Endometrium (tissue), 2 donors: ENCODE measurements around the gene RPRD2.

Source experiments
- FAIRE-seq: peaks from 2 replicates; lab custom pipeline; 2012; peaks lifted over from hg19 to GRCh38; lab: Jason Lieb, UNC
- donor health status: control.
- donor health status: control.

Gene RPRD2

GRCh38 chr1:150472601-150473200, 108.8 kb downstream of the RPRD2 start:
- no peak for FAIRE-seq

DNA sequence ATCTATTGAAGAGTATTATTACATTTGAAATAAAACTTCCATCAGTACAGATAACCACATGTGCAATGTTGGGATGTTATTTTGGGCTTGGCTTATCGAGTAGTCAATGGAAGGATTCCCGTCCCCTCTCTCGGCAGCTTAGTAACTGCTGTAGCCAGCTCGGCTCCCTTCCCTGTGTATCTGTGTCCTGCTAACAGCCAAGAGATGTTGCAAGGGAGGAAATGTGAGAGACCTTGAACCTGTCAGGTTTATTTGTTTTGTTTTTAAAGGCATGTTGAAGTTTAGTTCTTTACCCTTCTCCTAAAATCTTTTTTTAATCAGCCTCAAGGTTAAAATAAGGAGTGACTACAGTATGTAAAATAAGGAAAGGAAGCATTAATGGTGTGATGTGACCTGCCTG, 109.7 kb downstream of the RPRD2 start:
- FAIRE-seq: peak; percentile 71

- FAIRE-seq: peak; percentile 84
Measured at GRCh38 chr1:150474869-150475268, 110.9 kb downstream of the RPRD2 start.

DNA sequence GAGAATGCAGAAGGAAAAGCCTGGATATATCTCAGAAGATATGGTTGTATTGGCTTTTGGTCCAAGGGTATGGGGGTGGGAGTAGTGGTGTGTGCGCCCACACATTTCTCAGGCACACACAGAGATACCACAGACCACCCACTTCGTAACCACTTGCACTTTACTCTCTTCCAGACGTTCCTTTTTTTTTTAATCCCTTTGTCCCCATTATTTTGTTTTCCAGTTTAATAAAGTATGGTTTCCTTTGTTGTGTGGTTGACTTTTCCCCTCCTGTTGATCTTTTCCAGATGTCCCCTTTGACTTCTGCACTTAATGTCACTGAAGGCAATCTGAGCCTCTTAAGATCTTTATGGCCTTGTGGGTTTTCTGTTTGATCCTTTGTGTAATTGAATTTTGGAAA, 112.8 kb downstream of the RPRD2 start:
- FAIRE-seq: peak; percentile 97

GRCh38 chr1:150477320-150477719, 113.4 kb downstream of the RPRD2 start:
- FAIRE-seq: no peak

DNA sequence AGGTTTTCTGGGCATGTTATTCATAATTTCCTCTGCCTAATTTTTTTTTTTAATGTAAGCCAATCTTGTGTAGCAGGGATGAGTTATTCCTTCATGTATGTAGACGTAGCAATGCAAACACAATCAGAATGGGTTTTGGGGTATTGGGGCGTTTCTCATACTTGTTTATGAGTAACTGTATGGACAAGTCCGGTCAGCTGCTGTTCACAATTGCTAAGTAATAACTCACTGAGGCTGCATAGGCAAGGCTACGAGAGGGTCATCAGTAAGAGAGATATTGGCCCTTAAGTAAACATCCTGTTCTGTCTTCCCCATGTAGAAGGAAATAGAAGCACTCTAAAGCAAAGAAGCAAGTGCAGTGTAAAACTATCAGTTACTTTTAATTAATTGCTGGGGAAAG, 113.8 kb downstream of the RPRD2 start:
- FAIRE-seq: no peak

GRCh38 chr1:150479370-150479769, 115.4 kb downstream of the RPRD2 start:
- FAIRE-seq: no peak

GRCh38 chr1:150479927-150480352, 116.0 kb downstream of the RPRD2 start:
- no peak for FAIRE-seq

DNA sequence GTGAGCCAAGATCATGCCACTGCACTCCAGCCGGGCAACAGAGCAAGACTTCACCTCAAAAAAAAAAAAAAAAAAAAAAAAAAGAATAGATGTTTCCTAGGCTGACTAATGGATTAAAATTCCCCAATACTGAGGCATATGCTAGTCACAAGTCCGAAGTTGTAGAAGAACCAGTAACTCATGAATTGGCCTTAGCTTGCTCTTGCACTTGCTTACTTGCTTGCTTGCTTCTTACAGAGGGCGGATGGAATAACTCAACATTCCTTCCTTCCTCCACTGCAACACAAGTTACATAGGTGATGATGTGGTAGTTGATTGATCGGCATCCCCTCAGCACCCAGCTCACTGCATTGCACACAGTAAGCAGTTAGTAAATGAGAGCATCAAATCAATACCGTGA, 120.5 kb downstream of the RPRD2 start:
- FAIRE-seq: no peak

GRCh38 chr1:150484861-150485260, 120.9 kb downstream of the RPRD2 start:
- no peak for FAIRE-seq

DNA sequence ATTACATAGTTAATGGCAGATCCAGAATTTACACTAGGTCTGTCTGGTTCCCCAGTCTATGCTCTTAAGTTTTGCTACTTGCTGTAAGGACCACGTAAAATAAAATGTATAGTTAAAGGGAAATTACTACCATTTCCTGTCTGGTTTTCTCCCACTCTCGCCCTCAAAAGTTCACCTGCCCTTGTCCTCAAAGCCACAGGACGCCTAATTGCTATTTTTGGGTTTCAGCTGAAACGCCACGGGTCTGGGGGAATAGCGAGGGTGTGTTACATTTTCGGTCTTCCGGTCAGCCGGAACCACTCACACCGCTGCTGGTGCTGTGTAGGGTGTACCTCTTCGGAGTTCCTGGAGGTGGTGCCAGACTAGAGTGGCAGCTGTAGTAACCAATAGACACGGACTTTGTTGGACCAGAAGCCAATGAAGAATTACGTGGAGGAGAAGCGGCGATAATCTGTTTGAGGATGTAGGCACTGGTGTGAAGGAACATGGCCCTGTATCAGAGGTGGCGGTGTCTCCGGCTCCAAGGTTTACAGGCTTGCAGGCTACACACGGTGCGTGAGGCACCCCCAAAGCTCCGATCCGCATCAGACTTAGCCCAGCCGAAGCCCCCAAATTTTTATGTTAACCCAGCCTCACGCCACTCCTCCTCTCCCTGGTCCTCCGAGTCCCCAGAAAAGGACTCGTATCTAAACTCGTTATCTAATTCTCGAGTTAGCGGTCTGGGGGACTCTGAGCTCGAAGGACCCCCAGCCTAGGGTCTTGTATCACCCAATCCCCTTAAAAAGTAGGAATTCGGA, 123.2 kb downstream of the RPRD2 start, which contains the start of gene TARS2:
Gene TARS2 (plus strand): TSS at position 454 of the 797 bp plus-strand sequence. CDS start 32 bp downstream, at position 486.
- FAIRE-seq: peak; percentile 78

- FAIRE-seq: no peak
Measured at GRCh38 chr1:150487763-150488115, 123.8 kb downstream of the RPRD2 start.

- FAIRE-seq: no peak
Measured at GRCh38 chr1:150493175-150493574, 129.2 kb downstream of the RPRD2 start.

- FAIRE-seq: no peak
Measured at GRCh38 chr1:150498342-150498741, 134.4 kb downstream of the RPRD2 start.

GRCh38 chr1:150505431-150505830, 141.5 kb downstream of the RPRD2 start:
- no peak for FAIRE-seq

- no peak for FAIRE-seq
Measured at GRCh38 chr1:150507912-150508864, 144.2 kb downstream of the RPRD2 start, which contains the start of gene ECM1. Gene ECM1 (plus strand): TSS chr1:150508109. CDS start chr1:150508210, 101 bp downstream.

DNA sequence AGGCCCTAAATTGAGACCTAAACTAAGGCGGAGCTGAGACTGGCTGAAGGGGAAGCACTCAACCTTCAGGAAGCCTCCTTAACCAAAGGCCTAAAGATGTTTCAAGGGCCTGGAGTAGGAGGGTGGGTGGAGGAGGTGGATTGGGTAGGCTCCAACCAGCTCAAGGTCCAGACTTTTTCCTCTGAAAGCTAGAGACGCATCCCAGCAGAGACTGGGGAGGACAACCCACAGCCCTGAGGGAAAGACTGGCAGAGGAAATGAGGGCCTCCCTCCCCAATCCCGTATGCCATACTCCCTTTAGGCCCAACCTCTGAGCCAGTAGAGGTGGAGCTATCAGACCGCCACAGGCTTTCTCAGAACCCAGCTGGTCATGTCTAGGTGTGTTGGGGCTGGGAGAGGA, 145.0 kb downstream of the RPRD2 start:
- no peak for FAIRE-seq

DNA sequence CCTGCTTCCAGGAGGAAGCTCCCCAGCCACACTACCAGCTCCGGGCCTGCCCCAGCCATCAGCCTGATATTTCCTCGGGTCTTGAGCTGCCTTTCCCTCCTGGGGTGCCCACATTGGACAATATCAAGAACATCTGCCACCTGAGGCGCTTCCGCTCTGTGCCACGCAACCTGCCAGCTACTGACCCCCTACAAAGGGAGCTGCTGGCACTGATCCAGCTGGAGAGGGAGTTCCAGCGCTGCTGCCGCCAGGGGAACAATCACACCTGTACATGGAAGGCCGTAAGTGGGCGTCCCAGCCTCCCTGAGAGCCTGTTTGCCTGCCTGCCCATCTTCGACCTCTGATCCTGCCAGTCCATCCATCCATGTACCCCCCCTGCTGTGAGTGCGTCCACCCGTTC, 147.6 kb downstream of the RPRD2 start:
- FAIRE-seq: no peak

DNA sequence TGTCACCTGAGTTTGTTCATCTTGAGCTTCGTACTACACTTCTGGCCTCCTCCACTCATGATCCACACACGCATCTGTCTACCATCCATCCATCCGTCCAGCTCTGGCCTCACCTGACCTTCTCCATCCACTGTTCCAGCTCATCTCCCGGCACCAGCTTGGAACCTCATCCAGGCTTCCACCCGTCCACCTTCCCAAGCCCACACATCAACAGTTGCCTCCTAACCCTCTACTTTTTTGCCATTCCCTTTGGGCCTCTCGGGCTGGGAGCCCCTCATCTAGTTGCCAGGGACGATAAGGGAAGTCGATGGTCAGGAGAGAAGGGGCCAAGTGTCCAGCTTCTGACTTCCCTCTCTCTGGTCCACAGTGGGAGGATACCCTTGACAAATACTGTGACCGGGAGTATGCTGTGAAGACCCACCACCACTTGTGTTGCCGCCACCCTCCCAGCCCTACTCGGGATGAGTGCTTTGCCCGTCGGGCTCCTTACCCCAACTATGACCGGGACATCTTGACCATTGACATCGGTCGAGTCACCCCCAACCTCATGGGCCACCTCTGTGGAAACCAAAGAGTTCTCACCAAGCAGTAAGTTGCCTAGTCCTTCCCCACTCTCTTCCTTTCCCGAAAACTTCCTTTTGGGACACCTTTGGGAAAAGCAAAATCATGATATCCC, 148.2 kb downstream of the RPRD2 start:
- no peak for FAIRE-seq

DNA sequence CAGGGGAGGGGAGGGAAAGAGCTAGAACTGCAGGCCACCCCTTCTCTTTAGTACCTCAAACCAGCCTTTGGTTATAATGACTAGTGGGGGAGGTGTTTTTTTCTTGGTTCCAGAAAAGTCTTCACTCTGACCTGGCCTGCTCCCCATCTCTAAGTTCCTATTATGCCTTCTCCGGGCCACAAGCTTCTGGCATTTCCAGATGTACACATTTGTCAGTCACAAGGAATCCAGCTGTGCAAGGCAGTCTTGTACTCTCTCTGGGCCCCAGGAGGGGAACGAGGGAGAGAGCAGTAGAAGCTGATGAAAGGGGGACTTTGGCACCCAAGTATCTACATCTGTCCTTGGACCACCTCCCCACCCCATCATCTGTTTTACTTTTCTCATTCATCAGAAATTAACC, 148.9 kb downstream of the RPRD2 start:
- no peak for FAIRE-seq

- FAIRE-seq: no peak
Measured at GRCh38 chr1:150513351-150513791, 149.4 kb downstream of the RPRD2 start.

DNA sequence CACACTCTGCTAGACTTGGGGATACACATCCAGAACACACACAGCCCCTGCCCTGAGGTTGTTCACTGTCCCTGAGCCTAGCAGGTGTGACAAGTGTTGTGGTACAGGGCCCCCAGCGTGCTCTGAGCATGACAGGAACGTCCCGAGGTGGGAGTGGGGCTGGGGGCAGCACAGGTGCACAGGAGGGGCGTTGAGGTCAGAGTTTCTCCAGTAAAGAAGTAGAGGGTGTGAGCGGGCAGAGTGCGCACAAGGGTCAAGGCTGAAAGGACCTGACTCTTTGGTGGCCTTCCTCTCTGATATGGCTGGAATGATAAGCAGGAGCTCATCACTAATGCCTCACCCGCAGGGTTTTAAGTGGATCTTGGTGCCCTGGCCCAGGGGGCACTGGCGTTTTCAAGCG, 150.3 kb downstream of the RPRD2 start:
- FAIRE-seq: no peak
